ENCODE data around the gene KCNK17.

KCNK17 gene

DNA sequence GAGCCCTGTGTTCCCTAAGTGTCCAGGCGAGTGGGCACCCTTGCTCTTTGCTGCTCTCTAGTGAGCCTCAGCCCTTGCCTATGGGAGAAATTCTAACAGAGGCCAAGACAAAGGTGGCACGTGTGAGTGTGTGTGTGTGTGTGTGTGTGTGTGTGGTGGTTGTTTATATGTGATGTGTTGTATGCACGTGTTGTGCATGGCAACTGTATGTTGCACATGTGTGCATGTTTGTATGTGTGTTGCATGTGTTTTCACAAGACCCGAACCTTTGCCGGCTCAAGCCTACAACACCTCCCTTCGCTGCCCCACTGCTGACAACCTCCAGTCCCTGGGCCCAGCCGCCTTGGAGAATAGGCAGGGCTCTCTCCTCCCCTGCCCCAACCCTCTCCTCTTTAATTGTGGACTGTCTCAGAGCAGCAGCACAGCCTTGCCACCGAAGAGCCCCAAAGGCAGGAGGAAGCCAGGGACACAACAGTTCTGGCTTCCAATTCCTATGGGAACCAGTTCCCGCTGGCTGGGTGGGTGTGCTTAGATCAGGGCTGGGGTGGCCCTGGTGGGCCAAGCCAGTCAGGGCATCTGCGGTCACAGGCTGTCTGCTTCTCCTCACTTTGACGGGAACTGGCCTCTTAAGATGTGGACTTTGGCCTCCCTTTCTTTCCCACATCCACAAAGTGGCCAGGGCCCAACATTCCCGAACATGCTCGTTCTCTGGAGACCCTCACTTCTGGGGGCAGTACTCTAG lies 5.6 kb upstream of the KCNK17 start:
- whole genome bisulfite sequencing (ENCODE audit: extremely low coverage, insufficient coverage, insufficient read length) = no CpG with 5 or more reads among the region's 13 CpGs

DNA sequence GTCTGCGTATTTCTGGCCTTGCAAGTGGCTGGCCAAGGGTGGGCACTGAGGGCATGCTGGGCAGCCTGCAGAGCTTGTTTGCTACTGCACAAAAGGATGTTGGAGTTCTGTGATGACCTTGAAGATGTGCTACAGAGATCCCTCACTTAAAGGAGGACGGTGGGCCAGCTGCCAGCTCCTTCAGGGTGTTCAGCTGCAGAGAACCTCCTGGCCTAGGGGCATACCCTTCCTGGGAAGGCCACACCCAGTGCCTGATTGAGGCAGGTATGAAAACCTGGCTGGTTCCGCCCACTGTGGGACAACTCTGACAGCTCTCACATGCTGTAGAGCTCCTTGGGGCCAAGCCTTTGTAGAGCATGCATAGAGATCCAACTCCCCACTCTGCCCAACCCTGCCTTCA lies 3.0 kb upstream of the KCNK17 start:
- H2BK12ac ChIP-seq (ENCODE audit: low read length) = no peak overlapping the region
- no peak overlapping the region for H3K23ac ChIP-seq (ENCODE audit: low read length)
- no peak overlapping the region for H2AFZ ChIP-seq (ENCODE audit: insufficient read depth, low read length, poor library complexity)
- no peaks in the 10 kb centered on the region for H3K79me2 ChIP-seq (ENCODE audit: control insufficient read depth, insufficient read depth, low read length, poor library complexity)
- H2AK5ac ChIP-seq (ENCODE audit: low read length) = no peak overlapping the region
- no peak overlapping the region for H3K9ac ChIP-seq (ENCODE audit: low read length)
- H3K4ac ChIP-seq (ENCODE audit: low read depth, low read length) = no peak overlapping the region
- WGBS (ENCODE audit: extremely low coverage, insufficient coverage, insufficient read length) = no CpG with 5 or more reads among the region's 3 CpGs
- H3K4me3 ChIP-seq (ENCODE audit: low read depth, low read length) = no peak overlapping the region
- H4K91ac ChIP-seq (ENCODE audit: low read depth, low read length) = no peak overlapping the region
- H3K79me1 ChIP-seq (ENCODE audit: low read length) = no peaks in the 10 kb centered on the region
- H4K12ac ChIP-seq (ENCODE audit: low read depth, low read length) = no peak overlapping the region
- peaks cover 12% of the 10 kb centered on the region for H3K9me3 ChIP-seq (ENCODE audit: insufficient read depth, low read depth, low read length)
- H4K8ac ChIP-seq (ENCODE audit: low read depth, low read length) = no peak overlapping the region
- H3K4me2 ChIP-seq (ENCODE audit: low read length) = no peak overlapping the region
- H3K18ac ChIP-seq (ENCODE audit: low read length) = no peak overlapping the region
- DNase-seq = no peak
- H2BK5ac ChIP-seq (ENCODE audit: low read depth, low read length, poor library complexity) = no peak overlapping the region
- H2BK120ac ChIP-seq (ENCODE audit: insufficient read depth, low read length, poor library complexity) = no peak overlapping the region
- H3K27ac ChIP-seq (ENCODE audit: low read depth, low read length) = no peak overlapping the region
- peaks cover 0 to 2% of the 10 kb centered on the region in 2 experiments for H3K4me1 ChIP-seq (ENCODE audit: control insufficient read depth in 1 of 2, insufficient read depth in 2 of 2, low read length in 2 of 2)
- peaks cover 38% of the 10 kb centered on the region for H3K27me3 ChIP-seq (ENCODE audit: insufficient read depth, low read length)
- H3K14ac ChIP-seq (ENCODE audit: low read length) = no peak overlapping the region
- H3K36me3 ChIP-seq (ENCODE audit: control insufficient read depth in 1 of 2, insufficient read depth in 2 of 2, low read length in 2 of 2) = no peaks in the 10 kb centered on the region

More for the DNA sequence above, 5.6 kb upstream of the KCNK17 start:
- Histone ChIP-seq H3K36me3 (ENCODE audit: control insufficient read depth in 1 of 2, insufficient read depth in 2 of 2, low read length in 2 of 2) (no peaks in the 10 kb centered on the region), H2BK12ac (ENCODE audit: low read length) (no peak overlapping the region), H2AFZ (ENCODE audit: insufficient read depth, low read length, poor library complexity) (no peak overlapping the region), H3K4me2 (ENCODE audit: low read length) (no peak overlapping the region), H3K9me3 (ENCODE audit: insufficient read depth, low read depth, low read length) (peaks cover 10% of the 10 kb centered on the region), H3K27ac (ENCODE audit: low read depth, low read length) (no peak overlapping the region), H3K4ac (ENCODE audit: low read depth, low read length) (no peak overlapping the region), H4K12ac (ENCODE audit: low read depth, low read length) (no peak overlapping the region), H4K8ac (ENCODE audit: low read depth, low read length) (no peak overlapping the region), H3K9ac (ENCODE audit: low read length) (no peak overlapping the region), H2BK5ac (ENCODE audit: low read depth, low read length, poor library complexity) (no peak overlapping the region), H3K23ac (ENCODE audit: low read length) (no peak overlapping the region), H3K4me3 (ENCODE audit: low read depth, low read length) (peak overlapping the region; percentile 5), H2BK120ac (ENCODE audit: insufficient read depth, low read length, poor library complexity) (no peak overlapping the region), H4K91ac (ENCODE audit: low read depth, low read length) (no peak overlapping the region), H3K14ac (ENCODE audit: low read length) (no peak overlapping the region), H3K27me3 (ENCODE audit: insufficient read depth, low read length) (peaks cover 13% of the 10 kb centered on the region), H3K79me2 (ENCODE audit: control insufficient read depth, insufficient read depth, low read length, poor library complexity) (no peaks in the 10 kb centered on the region), H3K79me1 (ENCODE audit: low read length) (no peaks in the 10 kb centered on the region), H3K18ac (ENCODE audit: low read length) (no peak overlapping the region), H2AK5ac (ENCODE audit: low read length) (no peak overlapping the region), H3K4me1 (ENCODE audit: control insufficient read depth in 1 of 2, insufficient read depth in 2 of 2, low read length in 2 of 2) (no peaks in the 10 kb centered on the region)
- no peak for DNase-seq

DNA sequence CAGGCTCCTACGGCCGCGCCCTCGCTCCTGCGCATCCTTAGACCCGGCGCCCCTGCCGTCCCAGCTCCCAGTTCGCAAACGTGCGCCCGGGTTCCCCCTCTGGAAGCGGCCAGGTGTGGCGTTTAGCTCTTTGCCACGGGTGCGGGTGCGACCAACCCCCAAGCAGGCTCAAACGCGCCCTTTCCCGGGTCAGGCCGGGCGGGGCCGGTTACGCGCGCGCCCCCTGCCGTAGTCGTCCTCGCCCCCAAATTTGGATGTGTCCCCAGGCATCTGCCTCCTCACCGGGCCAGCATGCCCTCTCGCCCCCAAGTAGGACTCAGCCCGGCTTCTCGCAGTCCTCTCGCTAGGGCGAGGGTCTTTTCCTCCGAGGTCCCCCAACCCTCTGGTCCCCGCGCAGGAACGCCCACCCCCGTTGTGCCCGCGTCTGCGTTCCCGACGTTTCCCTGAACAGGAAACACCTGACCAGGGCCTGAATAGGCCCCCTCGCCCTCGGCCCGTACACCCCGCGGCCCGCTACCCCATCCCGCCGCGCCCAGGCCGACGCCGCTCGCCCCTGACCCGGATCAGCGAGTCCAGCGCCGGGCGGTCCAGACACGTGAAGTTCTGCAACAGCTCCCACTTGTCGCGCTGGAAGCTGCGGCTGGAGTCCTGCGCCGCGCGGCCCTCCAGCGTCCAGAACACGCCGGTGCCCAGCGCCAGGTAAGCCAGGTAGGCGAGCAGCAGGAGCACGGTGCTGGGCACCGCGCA lies 520 bp downstream of the KCNK17 start:
- no peak overlapping the region for H3K27ac ChIP-seq (ENCODE audit: low read depth, low read length)
- H2BK120ac ChIP-seq (ENCODE audit: insufficient read depth, low read length, poor library complexity) = no peak overlapping the region
- no peak overlapping the region for H2AK5ac ChIP-seq (ENCODE audit: low read length)
- H3K27me3 ChIP-seq (ENCODE audit: insufficient read depth, low read length) = peaks cover 40% of the 10 kb centered on the region
- H3K14ac ChIP-seq (ENCODE audit: low read length) = no peak overlapping the region
- H3K9ac ChIP-seq (ENCODE audit: low read length) = no peak overlapping the region
- no peak overlapping the region for H3K4ac ChIP-seq (ENCODE audit: low read depth, low read length)
- H2BK12ac ChIP-seq (ENCODE audit: low read length) = no peak overlapping the region
- no peak overlapping the region for H3K4me3 ChIP-seq (ENCODE audit: low read depth, low read length)
- H2BK5ac ChIP-seq (ENCODE audit: low read depth, low read length, poor library complexity) = no peak overlapping the region
- no peaks in the 10 kb centered on the region for H3K36me3 ChIP-seq (ENCODE audit: control insufficient read depth in 1 of 2, insufficient read depth in 2 of 2, low read length in 2 of 2)
- H3K4me1 ChIP-seq (ENCODE audit: control insufficient read depth in 1 of 2, insufficient read depth in 2 of 2, low read length in 2 of 2) = peaks cover 0 to 2% of the 10 kb centered on the region in 2 experiments
- WGBS (ENCODE audit: extremely low coverage, insufficient coverage, insufficient read length) = no CpG with 5 or more reads among the region's 80 CpGs
- no peak overlapping the region for H3K18ac ChIP-seq (ENCODE audit: low read length)
- H4K12ac ChIP-seq (ENCODE audit: low read depth, low read length) = no peak overlapping the region
- no peak overlapping the region for H4K91ac ChIP-seq (ENCODE audit: low read depth, low read length)
- no peak for DNase-seq
- no peaks in the 10 kb centered on the region for H3K79me1 ChIP-seq (ENCODE audit: low read length)
- H3K23ac ChIP-seq (ENCODE audit: low read length) = no peak overlapping the region
- peak overlapping the region; percentile 45 for H3K4me2 ChIP-seq (ENCODE audit: low read length)
- H4K8ac ChIP-seq (ENCODE audit: low read depth, low read length) = no peak overlapping the region
- H2AFZ ChIP-seq (ENCODE audit: insufficient read depth, low read length, poor library complexity) = no peak overlapping the region
- no peaks in the 10 kb centered on the region for H3K79me2 ChIP-seq (ENCODE audit: control insufficient read depth, insufficient read depth, low read length, poor library complexity)
- H3K9me3 ChIP-seq (ENCODE audit: insufficient read depth, low read depth, low read length) = peaks cover 11% of the 10 kb centered on the region

DNA sequence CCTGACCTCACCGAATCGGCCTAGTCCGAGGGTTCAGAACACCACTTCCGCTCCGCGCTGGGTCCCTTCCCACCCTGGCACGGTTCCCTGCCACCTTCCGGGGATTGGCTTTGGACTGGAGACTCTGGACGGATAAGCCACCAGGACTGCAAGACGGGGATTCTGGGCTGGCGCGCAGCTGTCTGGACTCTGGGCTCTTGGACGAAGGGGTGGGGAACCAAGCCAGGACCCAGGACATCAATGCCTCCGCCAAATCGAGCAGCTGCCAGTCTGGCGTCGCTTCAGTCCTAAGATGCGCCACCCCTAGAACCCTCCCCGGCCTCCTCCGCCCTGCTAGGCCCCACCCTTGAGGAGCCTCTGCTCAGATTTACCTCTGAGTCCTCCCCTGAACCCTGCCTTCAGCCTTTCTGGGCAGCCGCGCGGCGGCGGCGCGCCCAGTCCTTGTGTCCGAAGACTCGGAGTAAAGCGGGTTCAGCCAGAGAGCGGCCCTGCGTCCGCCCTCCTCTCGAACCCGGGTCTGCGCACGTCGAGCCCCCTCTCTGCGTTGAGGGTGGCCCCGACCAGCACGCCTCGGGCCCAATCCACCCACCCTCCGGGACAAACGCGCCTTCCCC lies 1.2 kb downstream of the KCNK17 start:
- Histone ChIP-seq H4K8ac (ENCODE audit: low read depth, low read length) (no peak overlapping the region), H3K36me3 (ENCODE audit: control insufficient read depth in 1 of 2, insufficient read depth in 2 of 2, low read length in 2 of 2) (no peaks in the 10 kb centered on the region), H3K14ac (ENCODE audit: low read length) (no peak overlapping the region), H3K4ac (ENCODE audit: low read depth, low read length) (no peak overlapping the region), H3K23ac (ENCODE audit: low read length) (no peak overlapping the region), H3K4me1 (ENCODE audit: control insufficient read depth in 1 of 2, insufficient read depth in 2 of 2, low read length in 2 of 2) (peaks cover 0 to 2% of the 10 kb centered on the region in 2 experiments), H3K18ac (ENCODE audit: low read length) (no peak overlapping the region), H2BK5ac (ENCODE audit: low read depth, low read length, poor library complexity) (no peak overlapping the region), H2AFZ (ENCODE audit: insufficient read depth, low read length, poor library complexity) (no peak overlapping the region), H3K27me3 (ENCODE audit: insufficient read depth, low read length) (peaks cover 40% of the 10 kb centered on the region), H3K4me2 (ENCODE audit: low read length) (peak overlapping the region; percentile 45), H3K9ac (ENCODE audit: low read length) (no peak overlapping the region), H3K79me1 (ENCODE audit: low read length) (no peaks in the 10 kb centered on the region), H2BK120ac (ENCODE audit: insufficient read depth, low read length, poor library complexity) (no peak overlapping the region), H3K4me3 (ENCODE audit: low read depth, low read length) (no peak overlapping the region), H2BK12ac (ENCODE audit: low read length) (no peak overlapping the region), H3K9me3 (ENCODE audit: insufficient read depth, low read depth, low read length) (peaks cover 11% of the 10 kb centered on the region), H2AK5ac (ENCODE audit: low read length) (no peak overlapping the region), H4K91ac (ENCODE audit: low read depth, low read length) (no peak overlapping the region), H4K12ac (ENCODE audit: low read depth, low read length) (no peak overlapping the region), H3K27ac (ENCODE audit: low read depth, low read length) (no peak overlapping the region), H3K79me2 (ENCODE audit: control insufficient read depth, insufficient read depth, low read length, poor library complexity) (no peaks in the 10 kb centered on the region)
- WGBS (ENCODE audit: extremely low coverage, insufficient coverage, insufficient read length) = no CpG with 5 or more reads among the region's 45 CpGs
- no peak for DNase-seq
